ENCODE data around the gene MTA1. TPM values are rescaled to one million over a fixed set of nuclear protein-coding genes. Genes with fewer than 3 reads are reported as not detected.

MTA1 gene
- total and polyA plus RNA-seq, 8 donors, result 24.9 to 183 (median 54.1) TPM

DNA sequence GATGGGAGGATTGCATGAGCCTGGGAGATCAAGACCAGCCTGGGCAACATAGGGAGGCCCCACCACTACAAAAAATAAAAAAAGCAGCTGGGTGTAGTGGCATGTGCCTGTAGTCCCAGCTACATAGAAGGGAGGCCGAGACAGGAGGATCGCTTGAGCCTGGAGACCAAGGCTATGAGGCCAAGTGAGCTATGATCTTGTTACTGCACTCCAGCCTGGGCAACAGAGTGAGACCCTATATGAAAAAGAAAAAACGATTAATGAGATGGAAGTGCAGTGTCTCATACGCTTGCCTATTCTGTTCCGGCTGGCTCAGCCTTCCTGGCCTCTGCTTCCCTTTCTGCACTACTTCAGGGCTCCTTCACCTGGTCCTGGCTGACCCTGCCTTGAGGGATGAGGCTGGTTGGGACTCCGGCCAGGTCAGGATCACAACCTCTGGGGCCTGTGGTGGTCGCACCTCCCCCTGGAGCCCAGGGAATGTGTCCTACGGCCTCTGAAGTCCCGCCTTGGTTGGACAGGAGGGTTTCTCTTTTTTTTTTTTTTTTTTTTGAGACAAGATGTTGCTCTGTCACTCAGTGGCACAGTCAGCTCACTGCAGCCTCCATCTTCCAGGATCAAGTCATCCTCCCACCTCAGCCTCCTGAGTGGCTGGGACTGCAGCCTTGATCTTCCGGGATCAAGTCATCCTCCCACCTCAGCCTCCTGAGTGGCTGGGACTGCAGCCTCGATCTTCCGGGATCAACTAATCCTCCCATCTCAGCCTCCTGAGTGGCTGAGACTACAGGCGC, 82.1 kb downstream of the MTA1 start:
- peaks cover 0 to 10% (median 0%) of the 10 kb centered on the region in 4 donors for H3K36me3 ChIP-seq
- H3K4me3 ChIP-seq, result no peak overlapping the region
- TF ChIP-seq POLR2AphosphoS5 (IDR thresholded peaks at IDR 0.05) (no peak), EP300 (IDR thresholded peaks at IDR 0.05) (no peak)
- H3K27ac ChIP-seq, result no peak overlapping the region
- DNase-seq, result no peak
- H3K27me3 ChIP-seq, result no peaks in the 10 kb centered on the region
- H3K4me1 ChIP-seq, result no peaks in the 10 kb centered on the region
- WGBS, 5 donors, result 85 to 91% (median 87%) methylated on average over 13 of the region's 13 CpGs
- H3K9me3 ChIP-seq, result no peaks in the 10 kb centered on the region
- intact Hi-C loops (cut with DNase I; ENCODE audit: low total_unique reads), result loop anchor here (10.0 kb wide), 1 partner anchor 117 kb away; no protein-coding TSS in a partner anchor

DNA sequence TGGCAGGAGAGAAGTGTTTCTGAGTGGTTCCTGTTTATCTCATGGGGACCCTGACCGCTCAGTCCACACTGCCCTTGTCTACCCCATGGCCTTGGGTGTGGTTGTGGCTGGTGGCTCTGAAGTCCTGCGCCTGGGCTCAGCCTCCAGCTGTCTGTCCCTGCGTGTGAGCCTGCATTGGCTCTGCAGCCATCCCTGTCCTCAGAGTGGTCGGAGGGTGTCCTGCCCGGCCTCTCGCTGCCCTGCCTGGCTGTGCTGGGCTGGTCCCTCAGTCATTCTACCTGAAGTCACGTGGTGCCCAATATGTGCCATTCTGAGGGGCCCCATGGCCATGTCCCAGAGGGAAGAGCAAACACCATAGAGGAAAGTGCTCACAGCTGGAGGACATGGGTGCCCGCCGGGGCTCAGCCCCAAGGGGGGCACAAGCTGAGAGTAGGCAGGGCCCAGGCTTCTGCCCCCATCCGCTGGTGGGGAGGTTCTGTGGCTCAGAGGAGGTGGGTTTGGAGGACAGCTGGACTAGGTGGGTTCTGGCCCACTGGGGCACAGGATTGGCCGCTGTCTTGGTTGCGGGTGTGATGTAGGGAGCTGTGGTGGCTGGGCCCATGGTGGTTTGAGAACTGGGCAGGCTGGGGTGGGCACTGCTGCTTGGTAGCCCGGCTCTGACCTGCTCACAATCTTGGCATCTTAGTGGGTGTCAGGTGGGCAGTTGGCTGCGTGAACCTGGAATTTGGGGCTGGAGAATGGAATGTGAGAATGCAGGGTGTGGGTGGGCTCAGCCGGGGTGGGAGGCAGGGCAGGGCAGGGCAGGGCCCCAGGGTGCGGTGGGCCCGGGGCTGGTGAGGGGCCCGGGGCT, 83.0 kb downstream of the MTA1 start:
- TF ChIP-seq, protein P1, sequence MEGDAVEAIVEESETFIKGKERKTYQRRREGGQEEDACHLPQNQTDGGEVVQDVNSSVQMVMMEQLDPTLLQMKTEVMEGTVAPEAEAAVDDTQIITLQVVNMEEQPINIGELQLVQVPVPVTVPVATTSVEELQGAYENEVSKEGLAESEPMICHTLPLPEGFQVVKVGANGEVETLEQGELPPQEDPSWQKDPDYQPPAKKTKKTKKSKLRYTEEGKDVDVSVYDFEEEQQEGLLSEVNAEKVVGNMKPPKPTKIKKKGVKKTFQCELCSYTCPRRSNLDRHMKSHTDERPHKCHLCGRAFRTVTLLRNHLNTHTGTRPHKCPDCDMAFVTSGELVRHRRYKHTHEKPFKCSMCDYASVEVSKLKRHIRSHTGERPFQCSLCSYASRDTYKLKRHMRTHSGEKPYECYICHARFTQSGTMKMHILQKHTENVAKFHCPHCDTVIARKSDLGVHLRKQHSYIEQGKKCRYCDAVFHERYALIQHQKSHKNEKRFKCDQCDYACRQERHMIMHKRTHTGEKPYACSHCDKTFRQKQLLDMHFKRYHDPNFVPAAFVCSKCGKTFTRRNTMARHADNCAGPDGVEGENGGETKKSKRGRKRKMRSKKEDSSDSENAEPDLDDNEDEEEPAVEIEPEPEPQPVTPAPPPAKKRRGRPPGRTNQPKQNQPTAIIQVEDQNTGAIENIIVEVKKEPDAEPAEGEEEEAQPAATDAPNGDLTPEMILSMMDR (IDR thresholded peaks at IDR 0.05), result no peak
- TF ChIP-seq EP300 (IDR thresholded peaks at IDR 0.05) (no peak), POLR2A (IDR thresholded peaks at IDR 0.05) (no peak), POLR2AphosphoS5 (IDR thresholded peaks at IDR 0.05) (no peak)
- Histone ChIP-seq H3K9me3 (no peaks in the 10 kb centered on the region), H3K4me3 (no peak overlapping the region), H3K27ac (no peak overlapping the region), H3K27me3 (peaks cover 0 to 5% (median 0%) of the 10 kb centered on the region in 3 donors), H3K4me1 (no peaks in the 10 kb centered on the region), H3K36me3 (peaks cover 0 to 10% (median 0%) of the 10 kb centered on the region in 4 donors)
- WGBS, 5 donors, result 74 to 80% (median 79%) methylated on average over 12 to 18 of the region's 18 CpGs
- no peak for DNase-seq
- intact Hi-C loops (cut with DNase I; ENCODE audit: low total_unique reads), result loop anchor here (10.0 kb wide), 1 partner anchor 118 kb away; no protein-coding TSS in a partner anchor

DNA sequence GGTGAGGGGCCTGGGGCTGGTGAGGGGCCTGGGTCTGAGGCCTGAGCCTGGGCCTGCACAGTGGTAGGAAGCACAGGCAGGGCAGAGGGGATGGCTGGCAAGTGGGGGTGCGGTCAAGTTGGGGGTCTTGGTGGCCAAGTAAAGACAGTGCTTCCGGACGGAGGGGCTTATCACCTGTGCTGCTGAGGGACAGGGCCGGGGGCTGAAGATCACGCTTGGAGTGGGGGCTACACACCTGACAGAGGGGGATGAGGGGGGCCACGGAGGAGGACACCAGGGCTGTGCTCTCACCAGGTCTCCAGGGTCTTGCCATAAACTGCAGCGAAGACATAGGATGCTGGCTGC, 83.6 kb downstream of the MTA1 start:
- Histone ChIP-seq H3K9me3 (no peaks in the 10 kb centered on the region), H3K4me3 (no peak overlapping the region), H3K27ac (no peak overlapping the region), H3K36me3 (peaks cover 0 to 9% (median 0%) of the 10 kb centered on the region in 4 donors), H3K27me3 (peaks cover 0 to 10% (median 6%) of the 10 kb centered on the region in 3 donors), H3K4me1 (no peaks in the 10 kb centered on the region)
- WGBS, 5 donors, result 73 to 88% (median 82%) methylated on average over 7 of the region's 7 CpGs
- intact Hi-C loops (cut with DNase I; ENCODE audit: low total_unique reads), result loop anchor here (10.0 kb wide), 1 partner anchor 118 kb away; no protein-coding TSS in a partner anchor
- no peak for DNase-seq
- TF ChIP-seq POLR2AphosphoS5 (IDR thresholded peaks at IDR 0.05) (no peak), POLR2A (IDR thresholded peaks at IDR 0.05) (no peak), EP300 (IDR thresholded peaks at IDR 0.05) (no peak)
- TF ChIP-seq, protein P1 (IDR thresholded peaks at IDR 0.05), result no peak

GRCh38 chr14:105503935-105504692, 84.5 kb downstream of the MTA1 start:
- Histone ChIP-seq H3K36me3 (peaks cover 0 to under 1% (median 0%) of the 10 kb centered on the region in 4 donors), H3K9me3 (no peaks in the 10 kb centered on the region), H3K4me1 (no peaks in the 10 kb centered on the region), H3K4me3 (no peak overlapping the region), H3K27me3 (peaks cover 0 to 18% (median 12%) of the 10 kb centered on the region in 3 donors), H3K27ac (no peak overlapping the region)
- TF ChIP-seq, protein P1 (IDR thresholded peaks at IDR 0.05), result no peak
- TF ChIP-seq EP300 (IDR thresholded peaks at IDR 0.05) (no peak), POLR2AphosphoS5 (IDR thresholded peaks at IDR 0.05) (no peak), POLR2A (IDR thresholded peaks at IDR 0.05) (no peak)
- no peak for DNase-seq
- WGBS, 5 donors, result 68 to 74% (median 70%) methylated on average over 22 to 29 of the region's 29 CpGs
- intact Hi-C loops (cut with DNase I; ENCODE audit: low total_unique reads), result loop anchor here (10.0 kb wide), 1 partner anchor 119 kb away; no protein-coding TSS in a partner anchor

Measured in stomach (tissue), 9 donors.